Right ventricle myocardium inferior (tissue), 1 donor: Measurements from ENCODE around the gene CACNA1F. TPM values are rescaled to one million over a fixed set of nuclear protein-coding genes. Genes with fewer than 3 reads are reported as not detected.
"Not testable (repeated sequence)": the region's sequence is repeated elsewhere in the genome, so short reads cannot be mapped to it uniquely, and the experiment has no call there.

Source experiments
- ATAC-seq: fragments of 200-7000 bp; cut with Tn5 transposase; one replicate; pipeline ENCODE4 v1.9.1; 2020; ENCODE audit warnings: mild to moderate bottlenecking, moderate library complexity
- DNase-seq: peaks from one replicate; pipeline ENCODE4 v3.0.0; 2021; ENCODE audit errors: missing footprints
- intact Hi-C: fragments of 100-400 bp; cut with DNase I; formaldehyde crosslinking; loops from one replicate; pipeline ENCODE4 v1.11.0; 2022
- total RNA-seq: library from RNA; stranded (reverse); fragmentation: NEBNext Ultra II Directional; extraction: Animal tissue kit (Norgen Biotek cat#: 25700); gene quantifications from one replicate; pipeline ENCODE4 v1.2.1, GENCODE V29; 2021
- donor health status: DM: no; HTN: yes; CAD: no; lungs with severe emphysema.

The CACNA1F gene
- total RNA-seq, 1 donor from 2014 or later = not detected

DNA sequence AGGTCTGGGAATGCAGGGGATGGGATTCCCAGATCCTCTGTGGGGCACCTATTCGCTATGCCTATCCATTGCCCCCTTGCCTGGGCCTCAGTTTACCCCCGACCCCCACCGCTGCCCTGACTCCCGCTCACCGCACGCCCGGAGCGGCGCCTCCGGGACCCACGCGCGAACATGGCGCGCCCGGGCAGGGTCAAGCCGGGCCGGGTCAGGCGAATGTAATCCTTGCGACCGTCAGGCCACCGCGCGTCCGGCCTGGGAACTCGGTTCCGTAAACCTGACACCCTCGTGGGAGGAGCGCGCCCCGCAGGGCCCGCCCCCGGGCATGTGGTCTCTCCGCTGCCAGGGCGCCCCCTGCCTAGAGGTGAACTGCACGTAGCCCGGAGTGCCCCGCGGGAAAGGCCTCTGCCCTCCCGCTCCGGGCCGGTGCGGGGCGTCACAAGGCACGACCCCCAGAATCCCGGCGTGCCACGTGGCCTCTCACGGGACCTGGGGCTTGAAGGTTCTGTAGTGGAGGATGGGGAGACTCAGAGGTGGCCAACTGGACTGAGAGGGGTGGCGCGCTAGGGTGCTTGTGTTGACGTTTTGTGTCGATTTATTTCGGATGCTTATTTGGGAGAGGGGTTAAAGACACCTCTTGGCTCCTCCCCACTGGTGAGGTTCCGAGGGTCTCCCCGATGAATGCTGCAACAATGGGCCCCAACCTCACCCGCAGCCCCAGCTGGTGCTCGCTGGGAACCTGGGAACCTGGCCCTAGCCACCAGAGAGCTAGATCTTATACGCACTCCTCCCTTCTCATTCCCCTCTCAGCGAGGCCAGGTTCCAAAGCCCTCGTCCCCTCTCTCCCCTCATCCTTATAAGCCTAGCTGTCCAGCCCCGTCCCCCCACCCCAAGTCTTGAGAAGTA is 46.8 kb downstream of the CACNA1F start, which contains the start of gene PRICKLE3:
TSS of gene PRICKLE3 (minus strand) at position 249 of the 903 bp plus-strand sequence. CDS start at position 173, 76 bp downstream.
- intact Hi-C loops = no loop called here
- peak; percentile 93 for DNase-seq
- peak; percentile 40 for ATAC-seq

DNA sequence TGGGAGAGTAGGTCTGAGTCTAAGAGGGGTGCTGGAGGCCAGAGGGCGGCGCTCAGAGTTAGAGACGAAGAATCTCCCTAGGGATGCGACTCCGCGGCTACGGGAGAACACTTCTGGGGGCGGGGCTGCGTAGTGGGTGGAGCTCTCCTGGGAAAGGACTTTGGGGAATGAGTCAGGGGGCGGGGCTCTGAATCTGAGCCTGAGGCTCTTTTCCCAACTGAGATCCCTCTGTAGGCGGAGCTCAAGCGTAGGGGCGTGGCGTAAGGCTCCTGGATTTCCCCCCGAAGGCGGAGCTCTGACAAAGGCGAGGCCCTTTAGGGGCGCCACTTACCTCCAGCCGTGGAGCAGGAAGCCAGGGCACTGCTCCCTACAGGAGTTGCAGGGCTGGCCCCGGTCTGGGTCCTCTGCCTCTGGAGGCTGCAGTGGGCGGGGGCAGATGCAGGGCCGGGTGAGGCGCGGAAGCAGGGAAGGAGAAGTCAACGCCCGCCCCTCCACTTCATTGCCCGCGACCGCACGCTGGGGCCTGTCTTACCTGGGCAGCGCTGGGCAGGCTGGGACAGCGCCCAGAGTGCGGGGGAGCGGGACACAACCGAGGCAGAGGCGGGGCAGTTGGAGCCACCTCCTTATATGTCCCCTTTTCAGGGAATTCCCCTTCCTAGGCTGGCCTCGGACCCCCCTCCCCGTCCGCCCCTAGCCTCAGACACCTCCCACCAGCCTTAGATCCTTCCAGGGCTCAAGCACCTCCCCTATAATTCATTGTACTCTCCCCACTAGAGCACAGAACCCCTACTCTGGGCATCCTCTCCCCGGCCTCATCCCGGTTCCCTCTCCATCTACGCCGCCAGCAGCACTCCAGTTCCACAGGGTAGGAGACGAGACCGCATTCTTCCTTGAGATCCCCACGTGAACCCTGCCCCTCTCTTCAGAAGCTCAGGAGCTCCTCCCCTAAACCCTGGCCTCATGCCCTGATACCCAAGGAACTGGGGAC is 48.6 kb downstream of the CACNA1F start:
- intact Hi-C loops = loop anchor here (2.0 to 5.0 kb wide), 2 partner anchors 18 to 382 kb away; partner anchors contain the start of gene HDAC6
- ATAC-seq = peak; percentile 88

DNA sequence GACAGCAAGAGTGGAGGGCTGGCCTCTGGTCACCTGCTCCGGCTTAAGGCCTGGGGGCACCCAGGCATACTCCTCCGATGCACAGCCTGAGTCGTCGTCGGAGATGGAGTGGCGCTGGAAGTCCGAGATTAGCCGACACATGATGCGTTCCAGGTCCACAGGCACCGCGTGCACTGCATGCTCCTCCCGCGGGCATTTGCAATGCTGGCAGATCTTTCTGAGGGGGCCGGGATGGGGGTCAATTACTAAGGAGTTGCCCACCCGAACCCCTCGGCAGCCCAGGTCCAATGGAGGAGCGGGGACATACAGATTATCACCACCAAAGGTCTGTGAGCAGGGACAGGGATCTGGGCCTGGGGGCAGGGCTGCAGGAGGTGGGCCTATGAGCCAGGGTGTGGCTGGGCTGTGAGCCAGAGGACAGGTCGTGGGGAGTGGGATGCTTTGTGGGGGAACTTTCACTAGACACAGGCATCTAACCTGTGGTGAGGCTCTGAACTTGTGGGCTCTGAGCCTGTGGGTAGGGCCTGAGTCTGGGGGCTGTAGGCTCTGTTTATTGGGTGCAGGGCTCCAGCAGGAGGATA is 49.3 kb downstream of the CACNA1F start:
- ATAC-seq (no peak), DNase-seq (no peak)
- intact Hi-C loops = loop anchor here (2.0 to 5.0 kb wide), 2 partner anchors 17 to 381 kb away; partner anchors contain the start of gene HDAC6

More for the DNA sequence above, 48.6 kb downstream of the CACNA1F start:
- DNase-seq = peak; percentile 88

DNA sequence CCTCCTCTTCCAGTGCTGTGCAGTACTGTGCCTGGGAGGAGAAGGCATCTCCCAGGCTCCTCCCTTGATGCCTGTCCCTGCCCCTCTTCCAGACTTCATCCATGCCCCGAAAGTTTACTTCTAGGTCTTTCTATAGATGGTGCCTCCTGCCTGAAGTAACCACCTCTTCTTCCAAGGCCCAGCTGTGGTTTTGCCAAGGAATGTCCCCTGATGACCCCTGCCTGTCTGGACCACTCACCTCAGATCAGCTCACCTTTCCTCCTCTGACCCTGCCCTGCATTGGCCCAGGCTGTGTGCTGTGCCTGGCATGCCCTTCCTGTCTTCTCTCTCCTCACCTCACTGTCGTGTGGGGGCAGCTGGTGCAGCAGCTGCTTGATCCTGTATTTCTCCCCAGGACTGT is 53.8 kb downstream of the CACNA1F start:
- no peak for ATAC-seq
- intact Hi-C loops = no loop called here
- no peak for DNase-seq

DNA sequence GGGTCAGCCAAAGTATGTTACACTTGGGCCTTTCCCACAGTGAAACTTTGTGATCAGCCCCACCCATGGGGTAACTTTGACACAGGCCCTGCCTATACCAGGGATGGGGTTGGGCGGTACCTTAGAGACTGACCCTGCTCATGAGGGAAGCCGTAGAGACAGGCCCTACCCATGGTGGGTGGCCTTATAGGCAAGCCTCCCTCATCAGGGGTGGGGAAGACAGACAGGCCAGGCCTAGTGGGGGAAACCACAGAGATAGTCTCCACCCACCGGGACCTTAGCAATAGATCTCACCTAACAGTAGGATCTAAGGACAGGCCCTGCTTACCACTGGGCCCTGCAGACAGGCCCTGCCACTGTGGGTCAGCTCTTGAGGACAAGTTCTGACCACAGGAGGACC is 54.6 kb downstream of the CACNA1F start:
- no peak for DNase-seq
- intact Hi-C loops = no loop called here
- ATAC-seq = no peak

DNA sequence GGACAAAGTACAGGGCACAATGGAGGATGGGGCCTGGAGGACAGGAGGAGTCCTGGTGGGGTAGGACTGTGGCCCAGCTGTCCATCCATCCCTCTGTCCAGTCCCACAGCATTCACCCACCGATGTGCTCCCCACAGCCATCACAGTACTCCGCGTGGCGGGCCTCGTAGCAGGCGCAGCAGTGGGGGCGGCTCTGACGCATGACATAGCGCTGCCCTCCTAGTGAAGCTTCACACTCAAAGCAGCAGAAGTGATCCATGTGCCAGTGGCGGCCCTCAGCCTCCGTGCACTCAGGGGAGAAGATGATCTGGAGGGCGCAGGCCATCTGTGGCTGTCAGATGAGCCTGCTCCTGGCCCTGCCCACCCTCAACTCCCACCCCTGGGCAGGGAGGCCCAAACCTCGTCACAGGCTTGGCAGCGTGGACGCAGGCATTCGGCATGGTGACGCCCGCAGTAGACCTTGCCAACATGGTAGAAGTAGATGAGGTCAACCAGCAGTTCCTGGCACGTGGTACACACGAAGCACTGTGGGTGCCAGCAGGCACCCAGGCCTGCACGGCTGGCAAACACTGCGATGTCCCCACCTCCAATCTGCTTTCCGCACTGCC is 55.2 kb downstream of the CACNA1F start:
- intact Hi-C loops = no loop called here

DNA sequence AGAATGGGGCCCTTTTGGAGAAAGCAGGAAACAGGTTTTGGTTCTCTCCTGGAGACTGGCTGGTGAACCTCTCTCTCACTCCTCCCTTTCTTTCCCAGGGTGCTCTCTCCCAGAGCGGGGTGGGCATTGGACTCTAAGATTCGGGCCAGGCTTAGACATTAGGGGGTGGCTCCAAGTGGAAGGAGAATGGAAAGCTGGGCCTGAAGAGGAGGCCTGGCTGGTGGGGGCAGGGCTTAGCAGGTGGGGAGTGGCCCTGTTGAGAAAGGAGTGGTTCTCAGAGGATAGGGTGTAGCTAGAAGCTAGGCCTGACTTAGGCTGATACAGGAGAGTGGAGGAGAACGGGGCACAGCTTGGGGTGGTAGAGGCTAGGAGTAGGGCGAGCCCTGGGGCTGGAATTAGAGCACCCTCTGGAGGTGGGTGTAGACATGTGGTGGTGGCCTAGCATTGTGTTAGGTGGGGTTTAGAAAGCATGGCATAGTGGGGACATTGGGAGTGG is 55.8 kb downstream of the CACNA1F start:
- intact Hi-C loops = no loop called here
- DNase-seq (no peak), ATAC-seq (no peak)

More for the DNA sequence above, 55.2 kb downstream of the CACNA1F start:
- DNase-seq (no peak), ATAC-seq (no peak)

DNA sequence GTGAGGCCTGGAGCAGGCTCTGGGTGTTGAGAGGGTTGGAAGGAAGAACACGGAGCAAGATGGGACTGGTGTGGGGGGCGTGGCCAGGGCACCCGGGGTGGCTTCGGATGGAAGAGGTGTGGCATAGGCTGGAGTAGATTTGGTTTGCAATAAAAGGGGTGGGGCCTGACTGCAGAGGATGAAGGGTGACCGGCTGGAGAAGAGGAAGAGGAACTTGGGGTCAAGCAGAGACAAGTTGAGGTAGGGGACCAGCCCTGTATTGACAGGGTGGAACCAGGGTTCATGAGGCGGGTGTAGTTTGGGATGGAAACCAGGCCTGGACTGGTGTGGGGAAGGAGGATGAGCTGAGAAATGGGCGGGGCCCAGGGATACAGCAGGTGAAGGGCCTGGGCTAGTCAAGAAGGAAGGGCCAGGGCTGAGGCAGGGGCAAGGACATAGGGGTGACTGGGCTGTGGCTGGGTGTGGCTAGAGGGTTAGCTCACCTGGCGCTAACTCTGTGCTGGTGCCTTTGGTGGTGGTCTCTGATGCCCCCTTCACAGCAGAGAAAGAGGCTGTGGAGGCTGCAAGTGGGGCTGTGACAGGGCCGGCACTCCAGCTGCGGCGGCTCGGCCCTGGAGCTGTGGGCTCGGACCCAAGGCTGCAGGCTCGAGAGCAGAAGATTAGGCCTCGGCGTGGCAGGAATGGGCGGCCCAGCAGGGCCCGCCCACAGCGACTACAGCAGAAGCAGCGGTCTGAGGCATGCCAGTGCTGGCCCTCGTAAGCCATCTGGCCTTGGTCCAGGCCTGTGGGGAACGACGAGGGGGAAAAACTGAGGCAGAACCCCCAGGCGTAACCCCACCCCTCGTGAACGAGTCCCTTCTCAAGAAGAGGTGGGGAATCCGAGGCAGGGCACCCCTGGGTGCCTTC is 56.5 kb downstream of the CACNA1F start:
- ATAC-seq (no peak), DNase-seq (no peak)
- intact Hi-C loops = no loop called here

DNA sequence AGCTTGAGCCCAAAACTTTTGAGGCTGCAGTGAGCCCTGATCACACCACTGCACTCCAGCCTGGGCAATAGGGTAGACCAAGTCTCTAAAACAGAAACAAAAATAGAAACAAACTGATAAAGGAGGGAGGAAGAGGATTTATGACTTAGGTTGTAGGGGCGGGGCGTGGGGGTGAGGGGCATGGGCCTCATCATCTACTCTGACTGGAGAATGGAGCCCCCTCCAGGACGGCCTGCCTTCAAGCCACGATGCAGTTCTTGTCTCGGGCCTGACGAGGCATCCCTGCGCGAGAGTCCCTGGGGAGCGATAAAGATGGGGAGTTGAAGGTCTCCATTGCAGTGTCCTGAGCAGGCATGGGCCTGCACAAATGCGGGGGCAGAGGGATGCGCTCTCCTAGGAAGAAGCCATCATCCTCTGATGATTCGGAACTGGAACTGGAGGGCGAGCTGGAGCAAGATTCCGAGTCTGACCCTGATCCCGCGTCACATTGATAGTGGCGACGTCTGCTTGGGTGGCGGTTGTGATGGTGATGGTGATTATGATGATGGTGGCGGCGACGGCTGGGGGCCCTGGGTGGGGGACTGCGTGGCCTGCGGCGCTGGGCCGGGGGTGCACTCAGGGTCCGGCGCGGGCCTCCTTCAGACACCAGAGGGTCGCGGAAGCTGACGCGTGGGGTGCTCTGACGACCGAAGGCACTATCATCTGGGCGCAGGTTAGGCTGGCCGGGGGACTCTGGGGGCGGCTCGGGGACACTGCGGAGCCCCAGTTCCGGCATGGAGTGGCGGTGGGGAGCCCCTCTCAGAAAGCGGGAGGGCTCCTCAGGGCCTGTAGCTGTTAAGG is 57.5 kb downstream of the CACNA1F start:
- no peak for DNase-seq
- no peak for ATAC-seq
- intact Hi-C loops = no loop called here

DNA sequence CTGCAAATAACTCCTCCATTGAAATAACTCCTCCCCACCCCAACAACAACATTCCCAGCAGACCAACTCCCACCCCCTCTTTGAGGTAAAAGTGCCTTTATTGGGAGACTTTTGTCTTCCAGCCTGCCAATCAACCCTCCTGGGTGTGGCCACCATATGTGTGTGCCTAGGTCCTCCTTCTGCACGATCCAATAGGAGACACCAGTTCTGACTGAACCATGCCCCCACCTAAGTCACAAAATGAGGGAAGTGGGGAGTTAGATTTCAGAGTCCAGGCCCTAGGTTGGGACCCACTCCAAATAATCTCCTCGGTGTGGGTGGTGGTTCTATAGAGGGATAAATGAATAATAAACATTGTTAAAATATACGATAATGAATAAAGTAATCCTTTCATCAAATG is 58.4 kb downstream of the CACNA1F start:
- no peak for DNase-seq

DNA sequence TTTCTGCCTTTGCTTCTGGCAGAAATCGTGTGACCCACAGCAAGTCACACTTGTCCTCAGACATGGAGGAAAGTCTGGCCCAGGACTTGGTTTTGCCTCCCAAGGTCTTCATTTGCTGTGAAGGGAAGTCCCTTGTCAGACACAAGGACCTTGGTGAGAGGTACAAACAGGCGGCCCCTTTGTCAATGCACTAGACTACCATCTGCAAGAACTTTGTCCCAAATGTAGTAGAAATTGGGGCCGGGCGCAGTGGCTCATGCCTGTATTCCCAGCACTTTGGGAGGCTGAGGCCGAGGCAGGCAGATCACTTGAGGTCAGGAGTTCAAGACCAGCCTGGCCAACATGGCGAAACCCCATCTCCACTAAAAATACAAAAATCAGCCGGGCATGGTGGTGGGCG is 59.6 kb downstream of the CACNA1F start:
- intact Hi-C loops, ATAC-seq, DNase-seq: not testable (repeated sequence)

More for the DNA sequence above, 58.4 kb downstream of the CACNA1F start:
- no peak for ATAC-seq
- intact Hi-C loops = no loop called here

DNA sequence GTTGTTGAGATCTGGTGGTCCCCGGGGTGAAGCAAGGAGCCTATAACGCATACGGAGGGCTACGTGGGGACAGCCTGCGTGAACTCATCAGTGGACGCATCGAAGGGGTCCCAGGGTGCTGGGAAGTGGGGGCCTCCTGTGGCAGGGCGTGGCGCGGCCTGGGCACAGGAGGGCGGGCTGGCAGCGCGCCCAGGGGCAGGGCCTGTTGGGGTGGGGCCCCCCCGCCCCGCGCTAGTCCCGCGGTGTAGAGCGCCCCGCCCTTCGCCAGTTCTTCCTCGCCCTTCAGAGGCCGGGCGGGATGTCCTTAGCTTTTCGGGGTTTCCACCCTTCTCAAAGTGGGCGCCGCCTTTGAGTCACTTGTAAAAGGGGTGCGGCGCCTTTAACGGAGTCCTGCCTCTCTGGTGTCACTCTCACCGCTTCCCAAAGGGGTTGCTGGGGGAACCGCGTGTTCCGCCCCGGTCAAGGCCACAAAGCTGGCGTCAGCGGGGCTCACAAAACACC is 60.8 kb downstream of the CACNA1F start:
- peak; percentile 86 for DNase-seq
- ATAC-seq = peak; percentile 78
- intact Hi-C loops = no loop called here

DNA sequence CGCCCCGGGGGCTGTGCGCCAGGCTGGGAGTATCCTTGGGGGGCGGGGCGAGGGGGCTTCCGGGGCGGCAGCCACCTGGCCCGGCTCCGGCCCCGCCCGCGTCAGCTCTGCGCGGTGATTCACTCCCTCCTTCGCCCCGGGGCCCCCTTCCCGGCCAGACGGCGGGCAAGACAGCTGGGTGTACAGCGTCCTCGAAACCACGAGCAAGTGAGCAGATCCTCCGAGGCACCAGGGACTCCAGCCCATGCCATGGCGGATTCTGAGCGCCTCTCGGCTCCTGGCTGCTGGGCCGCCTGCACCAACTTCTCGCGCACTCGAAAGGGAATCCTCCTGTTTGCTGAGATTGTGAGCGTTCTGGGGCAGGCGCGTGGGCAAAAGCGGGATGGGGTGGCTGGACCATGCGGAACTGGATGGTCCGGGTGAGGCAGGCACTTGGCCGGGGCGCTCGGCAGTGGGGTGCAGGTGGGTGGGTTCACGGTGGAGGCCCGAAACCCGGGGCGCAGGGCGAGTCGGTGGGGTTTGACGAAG is 61.3 kb downstream of the CACNA1F start, which contains the start of gene PLP2:
TSS of gene PLP2 (plus strand) at position 147 of the 528 bp plus-strand sequence. CDS start at position 250, 103 bp downstream.
- peak; percentile 68 for DNase-seq
- ATAC-seq = peak; percentile 18
- intact Hi-C loops = no loop called here

DNA sequence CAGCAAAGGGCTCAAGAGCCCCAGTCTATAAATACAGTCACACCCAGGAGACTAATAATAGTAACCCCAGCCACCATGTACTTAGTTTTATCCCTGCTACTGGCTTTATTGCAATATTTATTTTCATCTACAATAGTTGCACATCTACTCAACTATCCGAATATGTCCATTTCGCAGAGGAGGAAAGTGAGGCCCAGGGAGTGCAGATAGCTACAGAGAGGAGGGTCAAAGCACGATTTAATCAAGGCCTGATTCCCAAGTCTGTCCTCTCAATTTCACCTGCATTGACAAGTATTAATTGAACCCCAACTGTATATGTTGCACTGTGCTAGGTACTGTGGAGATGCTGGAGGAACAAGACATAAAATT is 65.4 kb downstream of the CACNA1F start:
- ATAC-seq = no peak
- intact Hi-C loops = loop anchor here (2.0 kb wide), 1 partner anchor 17 kb away; no protein-coding TSS in a partner anchor
- DNase-seq = no peak

DNA sequence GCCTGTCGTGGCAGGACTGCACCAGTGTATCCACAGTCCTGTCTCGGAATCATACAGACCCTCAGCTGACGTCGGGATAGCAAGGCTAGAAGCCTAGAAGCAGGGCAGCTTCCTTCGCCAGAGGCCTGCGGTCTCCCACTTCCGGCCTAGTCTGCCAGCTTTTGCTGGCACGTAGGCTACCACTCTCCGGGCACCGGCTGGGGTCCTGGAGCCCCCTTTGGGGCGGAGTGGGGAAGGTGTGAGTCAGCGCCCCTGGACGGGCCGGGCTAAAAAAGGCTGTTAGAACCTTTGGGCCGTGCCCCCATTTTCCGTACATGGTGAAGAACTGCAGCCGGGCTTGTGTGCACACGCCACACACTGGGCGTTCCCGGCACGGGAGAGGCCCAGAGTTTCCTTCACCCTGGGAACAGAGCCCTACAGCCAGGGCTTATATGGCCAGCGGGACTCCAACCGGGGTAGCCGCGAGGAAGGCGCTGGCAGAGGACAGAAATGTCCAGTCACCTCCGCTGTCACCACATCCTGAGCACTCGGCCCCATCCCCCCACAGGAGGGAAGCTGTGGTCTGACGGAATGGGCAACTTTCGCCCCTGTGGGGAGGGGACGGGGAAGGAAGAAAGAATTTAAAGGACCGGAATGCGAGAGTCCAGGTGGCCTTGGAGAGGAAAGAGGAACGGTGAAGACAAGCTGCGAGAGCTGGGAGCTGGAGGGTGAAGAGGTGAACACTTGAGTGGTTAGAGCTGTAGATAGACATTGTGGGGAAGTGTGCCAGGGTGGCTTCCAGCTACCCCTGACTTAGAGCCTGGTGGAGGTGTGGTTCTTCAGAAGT is 66.0 kb downstream of the CACNA1F start:
- DNase-seq = peak; percentile 85
- intact Hi-C loops = loop anchor here (2.0 kb wide), 1 partner anchor 18 kb away; no protein-coding TSS in a partner anchor
- ATAC-seq = peak; percentile 68
